Activated CD8-positive, alpha-beta memory T cell treated with anti-CD3 and anti-CD28 coated beads, Interleukin-2, amount 50 U/mL, for 1 hour (primary cell): Measurements from ENCODE around the gene C9orf72.
"Not testable (repeated sequence)": the region's sequence is repeated elsewhere in the genome, so short reads cannot be mapped to it uniquely, and the experiment has no call there.

Experiments
- DNase-seq: peaks from one replicate; pipeline ENCODE4 v3.0.0-alpha.2; 2020; ENCODE audit errors: extremely low read depth

The C9orf72 gene

DNA sequence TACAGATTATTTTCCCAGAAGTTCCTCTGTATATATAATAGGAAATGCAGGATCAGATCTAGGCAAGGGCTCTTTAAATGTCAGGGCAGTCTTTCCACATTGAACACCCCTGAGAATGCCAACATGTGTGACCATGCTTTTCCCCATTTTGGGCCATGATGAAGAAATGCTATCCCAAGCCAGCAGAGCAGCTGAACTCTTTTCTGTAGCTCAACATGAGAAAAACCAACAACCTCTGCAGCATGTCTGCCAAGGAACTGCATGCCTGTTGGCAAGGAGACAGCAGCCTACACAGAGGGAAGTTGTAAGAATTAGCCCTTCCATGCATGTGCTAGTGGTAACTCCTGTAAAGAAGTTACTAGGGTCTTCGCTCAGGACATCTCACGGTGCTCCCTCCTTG is 58.7 kb downstream of the C9orf72 start:
- DNase-seq = no peak

DNA sequence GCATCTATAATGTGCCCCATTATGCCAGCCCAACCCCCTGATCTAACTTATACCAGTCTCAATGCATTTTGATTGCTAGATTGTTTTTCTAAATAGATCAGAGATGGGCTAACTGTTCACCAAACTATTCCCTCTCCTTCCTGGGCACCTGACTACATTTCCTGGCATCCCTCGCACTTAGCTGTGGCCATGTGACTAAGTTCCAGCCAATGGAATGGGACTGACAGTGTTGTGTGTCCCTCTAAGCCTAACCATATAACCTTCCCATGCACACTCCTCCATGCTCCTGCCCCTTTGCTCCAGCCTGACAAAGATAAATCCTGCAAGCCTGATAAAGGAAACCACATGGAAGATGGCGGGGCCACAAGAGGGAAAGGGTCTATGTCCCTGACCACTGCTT is 61.5 kb downstream of the C9orf72 start:
- no peak for DNase-seq

DNA sequence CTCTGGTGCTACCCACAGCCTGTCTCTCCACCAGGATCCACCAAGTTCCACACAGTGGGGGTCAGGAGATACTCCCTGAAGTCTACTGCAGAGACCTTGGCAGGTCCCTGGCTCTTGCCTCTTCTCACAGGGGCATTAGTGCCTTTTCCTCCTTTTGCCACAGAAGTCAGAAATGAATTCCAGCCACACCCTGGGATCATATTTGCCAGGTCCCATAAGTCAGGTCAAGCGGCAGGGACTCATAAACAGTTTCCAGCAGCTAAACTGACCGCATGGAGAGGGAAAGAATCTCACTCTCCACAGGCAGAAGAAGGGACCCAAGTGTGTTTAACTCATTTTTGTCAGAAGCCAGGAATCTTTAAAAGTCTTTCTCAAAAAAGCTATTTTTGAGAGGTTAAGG is 62.5 kb downstream of the C9orf72 start:
- no peak for DNase-seq

DNA sequence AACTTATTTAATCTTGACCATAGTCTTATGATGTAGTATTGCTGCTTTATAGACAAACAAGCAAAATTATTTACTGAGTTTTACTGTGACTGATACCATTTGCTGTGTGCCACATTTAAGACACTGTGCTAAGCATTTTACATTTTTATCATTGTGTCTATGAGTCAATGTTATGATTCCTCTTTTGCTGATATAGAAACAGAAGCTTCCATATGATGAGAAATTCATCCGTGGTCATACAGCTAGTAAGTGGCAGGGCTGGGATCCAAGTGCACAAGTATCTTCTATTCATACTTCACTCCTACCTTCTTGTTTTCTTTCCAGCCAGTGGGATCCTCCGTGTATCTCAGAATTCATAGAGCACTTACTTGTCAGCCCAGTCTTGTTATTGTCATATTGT is 66.3 kb downstream of the C9orf72 start:
- no peak for DNase-seq

DNA sequence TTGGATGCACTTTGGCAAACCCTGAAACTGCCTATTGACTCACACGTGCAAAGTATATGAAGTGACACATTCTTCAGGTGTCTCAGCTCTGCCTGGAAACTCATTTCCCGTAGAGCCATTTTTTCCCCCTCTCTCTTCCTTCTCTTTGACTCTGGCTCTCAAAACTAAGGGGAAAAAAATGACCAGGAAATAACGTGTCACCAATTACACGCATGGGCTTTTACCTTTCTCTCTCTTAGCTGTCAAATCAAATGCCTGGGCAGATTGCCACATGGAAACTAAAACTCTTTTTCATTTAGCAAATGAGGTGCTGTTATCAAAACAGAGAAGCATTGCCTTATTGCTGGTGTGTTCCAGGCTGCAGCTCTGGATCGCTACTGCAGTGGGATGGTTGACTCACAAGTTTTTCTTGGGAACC is 67.5 kb downstream of the C9orf72 start:
- DNase-seq = no peak

DNA sequence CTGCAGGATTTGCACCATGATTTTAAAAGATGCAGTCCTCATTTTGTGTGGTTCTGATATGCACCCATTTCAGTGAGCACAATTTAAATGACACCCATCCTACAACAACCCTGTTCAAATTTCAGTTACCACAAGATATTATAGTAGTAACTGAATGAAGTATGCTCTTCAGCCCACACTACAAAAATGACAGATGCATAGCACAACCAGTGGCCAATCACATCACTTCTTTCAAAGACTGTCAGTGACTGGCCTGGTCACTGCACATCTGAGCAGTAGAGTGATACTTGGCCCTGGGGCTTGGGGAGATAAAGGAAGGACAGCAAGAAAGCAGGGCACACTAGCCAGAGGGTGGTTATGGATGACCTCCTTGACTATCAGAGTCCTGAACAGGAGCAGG is 69.0 kb downstream of the C9orf72 start:
- no peak for DNase-seq

DNA sequence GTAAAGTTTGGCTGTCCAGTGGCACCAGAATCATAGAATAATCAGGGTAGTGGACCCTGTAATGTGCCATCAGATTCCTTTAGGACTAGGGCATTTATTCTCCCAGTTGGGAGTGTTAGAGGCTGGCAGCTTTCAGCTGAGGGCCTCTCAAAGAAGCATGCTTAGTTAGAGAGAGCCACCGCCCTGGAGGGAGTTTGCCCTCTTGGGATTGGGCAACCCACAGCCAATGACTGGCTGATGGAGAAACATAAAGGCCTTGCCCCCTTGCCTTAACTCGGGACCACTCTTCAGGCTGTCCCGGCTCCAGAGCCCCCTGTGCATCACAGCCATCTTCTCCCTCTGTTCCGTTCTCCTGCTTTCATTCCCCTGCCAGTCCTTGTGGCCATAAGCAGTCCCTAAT is 69.7 kb downstream of the C9orf72 start:
- no peak for DNase-seq

DNA sequence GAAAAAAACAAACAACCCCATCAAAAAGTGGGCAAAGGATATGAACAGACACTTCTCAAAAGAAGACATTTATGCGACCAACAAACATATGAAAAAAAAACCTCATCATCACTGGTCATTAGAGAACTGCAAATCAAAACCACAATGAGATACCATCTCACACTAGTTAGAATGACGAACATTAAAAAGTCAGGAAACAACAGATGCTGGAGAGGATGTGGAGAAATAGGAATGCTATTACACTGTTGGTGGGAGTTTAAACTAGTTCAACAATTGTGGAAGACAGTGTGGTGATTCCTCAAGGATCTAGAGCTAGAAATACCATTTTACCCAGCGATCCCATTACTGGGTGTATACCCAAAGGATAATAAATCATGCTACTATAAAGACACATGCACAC is 72.4 kb downstream of the C9orf72 start:
- DNase-seq = not testable (repeated sequence)

DNA sequence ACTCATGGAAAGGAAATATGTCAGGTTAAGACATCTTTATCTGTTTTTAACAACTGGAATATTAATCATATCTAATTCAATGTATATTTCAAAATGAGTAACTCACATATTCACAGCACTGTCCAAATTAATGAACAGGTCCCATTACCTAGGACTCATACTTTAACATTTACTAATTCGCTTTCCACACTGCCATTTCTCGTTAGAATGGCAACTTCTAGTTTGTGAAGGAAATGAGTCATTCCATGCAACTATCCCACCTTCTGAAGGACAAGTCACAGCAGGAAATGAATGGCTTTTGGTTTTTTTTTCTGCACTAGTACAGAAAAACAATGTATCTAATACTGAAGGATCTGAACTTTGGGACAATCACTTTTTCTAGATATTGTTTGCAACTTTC is 73.8 kb downstream of the C9orf72 start:
- no peak for DNase-seq

DNA sequence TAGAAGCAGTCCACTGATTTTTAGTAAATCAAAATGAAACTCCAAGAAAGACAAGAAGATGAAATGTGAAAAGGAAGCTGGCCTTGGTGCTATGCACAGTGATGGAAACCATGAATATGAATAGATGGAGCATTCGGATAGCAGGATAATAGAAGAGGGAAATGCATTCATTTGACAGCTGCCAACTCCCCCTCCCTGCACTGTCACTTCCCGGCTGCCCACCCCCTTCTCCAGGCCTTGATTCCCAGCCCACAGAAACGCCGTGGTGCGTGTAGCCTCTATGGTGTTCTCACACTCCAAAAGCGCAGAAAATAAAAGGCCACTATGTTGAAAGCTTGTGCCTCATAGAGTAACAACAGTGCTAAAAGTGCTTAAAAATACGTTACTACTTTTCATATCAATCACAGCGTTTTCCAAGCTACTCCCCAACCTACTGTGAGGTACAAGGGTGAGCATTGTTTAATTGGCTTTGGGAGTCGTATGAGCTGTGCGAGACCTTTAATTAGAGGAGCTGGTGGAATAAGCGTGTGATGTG is 75.3 kb downstream of the C9orf72 start:
- DNase-seq = no peak
